ENCODE data around the gene CCDC160.
"Not testable (repeated sequence)": the region's sequence is repeated elsewhere in the genome, so short reads cannot be mapped to it uniquely, and the experiment has no call there.

The CCDC160 gene

GRCh38 chrX:134236626-134237614 is at the start of gene CCDC160:
CCDC160 (plus strand) TSS chrX:134237182; CDS start chrX:134244801, 7,619 bp downstream.
- H3K4me3 ChIP-seq (ENCODE audit: low read depth, low read length), result peak within 1 kb of the TSS; percentile 50
- no peak for DNase-seq (ENCODE audit: low read depth)

GRCh38 chrX:134191281-134191680 is 45.7 kb upstream of the CCDC160 start:
- H3K4me3 ChIP-seq (ENCODE audit: low read depth, low read length), result no peak overlapping the region
- DNase-seq (ENCODE audit: low read depth), result no peak

- no peak for DNase-seq (ENCODE audit: low read depth)
- H3K4me3 ChIP-seq (ENCODE audit: low read depth, low read length), result no peak overlapping the region
Measured at GRCh38 chrX:134194915-134195314, 42.1 kb upstream of the CCDC160 start.

- no peak for DNase-seq (ENCODE audit: low read depth)
- no peak overlapping the region for H3K4me3 ChIP-seq (ENCODE audit: low read depth, low read length)
Measured at GRCh38 chrX:134202561-134202960, 34.4 kb upstream of the CCDC160 start.

- no peak for DNase-seq (ENCODE audit: low read depth)
- H3K4me3 ChIP-seq (ENCODE audit: low read depth, low read length), result no peak overlapping the region
Measured at GRCh38 chrX:134206221-134206620, 30.8 kb upstream of the CCDC160 start.

GRCh38 chrX:134210465-134210864 is 26.5 kb upstream of the CCDC160 start:
- no peak overlapping the region for H3K4me3 ChIP-seq (ENCODE audit: low read depth, low read length)
- DNase-seq (ENCODE audit: low read depth), result no peak

- H3K4me3 ChIP-seq (ENCODE audit: low read depth, low read length), result no peak overlapping the region
- DNase-seq (ENCODE audit: low read depth), result no peak
Measured at GRCh38 chrX:134235236-134235635, 1.7 kb upstream of the CCDC160 start.

- DNase-seq (ENCODE audit: low read depth); H3K4me3 ChIP-seq (ENCODE audit: low read depth, low read length): not testable (repeated sequence)
Measured at GRCh38 chrX:134238144-134238543, 1.2 kb downstream of the CCDC160 start.

- H3K4me3 ChIP-seq (ENCODE audit: low read depth, low read length), result no peak overlapping the region
- DNase-seq (ENCODE audit: low read depth), result no peak
Measured at GRCh38 chrX:134239016-134239415, 2.0 kb downstream of the CCDC160 start.

- H3K4me3 ChIP-seq (ENCODE audit: low read depth, low read length), result no peak overlapping the region
- DNase-seq (ENCODE audit: low read depth), result no peak
Measured at GRCh38 chrX:134240209-134240608, 3.2 kb downstream of the CCDC160 start.

GRCh38 chrX:134241960-134242619 is 5.1 kb downstream of the CCDC160 start:
- DNase-seq (ENCODE audit: low read depth), result no peak

GRCh38 chrX:134244043-134244442 is 7.1 kb downstream of the CCDC160 start:
- peak; percentile 31 for DNase-seq (ENCODE audit: low read depth)
- no peak overlapping the region for H3K4me3 ChIP-seq (ENCODE audit: low read depth, low read length)

More at GRCh38 chrX:134241960-134242619, 5.1 kb downstream of the CCDC160 start:
- H3K4me3 ChIP-seq (ENCODE audit: low read depth, low read length), result no peak overlapping the region

- no peak overlapping the region for H3K4me3 ChIP-seq (ENCODE audit: low read depth, low read length)
- DNase-seq (ENCODE audit: low read depth), result no peak
Measured at GRCh38 chrX:134246282-134246681, 9.3 kb downstream of the CCDC160 start.

- DNase-seq (ENCODE audit: low read depth), result no peak
- H3K4me3 ChIP-seq (ENCODE audit: low read depth, low read length), result no peak overlapping the region
Measured at GRCh38 chrX:134247492-134247891, 10.5 kb downstream of the CCDC160 start.

GRCh38 chrX:134249241-134249640 is 12.3 kb downstream of the CCDC160 start:
- no peak for DNase-seq (ENCODE audit: low read depth)
- H3K4me3 ChIP-seq (ENCODE audit: low read depth, low read length), result no peak overlapping the region

GRCh38 chrX:134251241-134251640 is 14.3 kb downstream of the CCDC160 start:
- no peak for DNase-seq (ENCODE audit: low read depth)
- no peak overlapping the region for H3K4me3 ChIP-seq (ENCODE audit: low read depth, low read length)

GRCh38 chrX:134254511-134254910 is 17.5 kb downstream of the CCDC160 start:
- DNase-seq (ENCODE audit: low read depth), result no peak
- no peak overlapping the region for H3K4me3 ChIP-seq (ENCODE audit: low read depth, low read length)

- no peak overlapping the region for H3K4me3 ChIP-seq (ENCODE audit: low read depth, low read length)
- no peak for DNase-seq (ENCODE audit: low read depth)
Measured at GRCh38 chrX:134255555-134255954, 18.6 kb downstream of the CCDC160 start.

GRCh38 chrX:134256684-134257083 is 19.7 kb downstream of the CCDC160 start:
- no peak for DNase-seq (ENCODE audit: low read depth)

GRCh38 chrX:134258202-134258601 is 21.2 kb downstream of the CCDC160 start:
- H3K4me3 ChIP-seq (ENCODE audit: low read depth, low read length), result no peak overlapping the region
- DNase-seq (ENCODE audit: low read depth), result no peak

More at GRCh38 chrX:134256684-134257083, 19.7 kb downstream of the CCDC160 start:
- no peak overlapping the region for H3K4me3 ChIP-seq (ENCODE audit: low read depth, low read length)
